RWPE1 (cell line): ENCODE measurements around the gene SNN.

Experiments used
- CTCF ChIA-PET: fragments of 350-600 bp; sonication (Branson Sonifier 250); formaldehyde crosslinking; extraction: SDS; loops from one replicate; lab custom pipeline; 2021; lab: Yijun Ruan, JAX
- POLR2A ChIA-PET: fragments of 400-600 bp; formaldehyde crosslinking; extraction: SDS; loops from one replicate; lab custom pipeline; 2020; ENCODE audit warnings: antibody characterized with exemption; ENCODE audit not compliant: low non-redundant PET; lab: Yijun Ruan, JAX
- DNase-seq: peaks from one replicate; pipeline ENCODE4 v3.0.0; 2012; ENCODE audit warnings: low spot score
- H3K27ac ChIP-seq: fragments of 450-650 bp; 2 replicates; pipeline ENCODE4 v1.5.1; 2017
- CTCF ChIP-seq: fragments of 450-650 bp; conservative IDR thresholded peaks from 2 replicates; pipeline ENCODE4 v1.5.1; 2017; ENCODE audit warnings: low read depth, mild to moderate bottlenecking

The SNN gene

GRCh38 chr16:11662582-11662981, 5.7 kb upstream of the SNN start:
- ChIA-PET POLR2A (no interaction called here), CTCF (interaction anchor here (0.5 kb wide), 1 partner anchor 21 kb away, joined by 5 read pairs; no protein-coding TSS in a partner anchor)
- H3K27ac ChIP-seq, result peak overlapping the region; percentile 8; the same call in 1 of the 2 replicates
- no peak for TF ChIP-seq CTCF
- no peak for DNase-seq

- no peak for TF ChIP-seq CTCF
- ChIA-PET POLR2A (no interaction called here), CTCF (no interaction called here)
- peak overlapping the region; percentile 82 for H3K27ac ChIP-seq
- no peak for DNase-seq
Observed at GRCh38 chr16:11665071-11665491, 3.2 kb upstream of the SNN start.

GRCh38 chr16:11666103-11667055, 1.9 kb upstream of the SNN start:
- peak overlapping the region; percentile 82 for H3K27ac ChIP-seq
- CTCF ChIA-PET, result interaction anchor here (0.6 kb wide), 1 partner anchor 622 kb away, joined by 3 read pairs; no protein-coding TSS in a partner anchor
- no peak for DNase-seq
- no peak for TF ChIP-seq CTCF
- POLR2A ChIA-PET, result no interaction called here

- DNase-seq, result no peak
- POLR2A ChIA-PET, result no interaction called here
- CTCF ChIA-PET, result interaction anchor here (0.6 to 0.7 kb wide), 2 partner anchors 554 to 623 kb away, joined by 3 read pairs; no protein-coding TSS in a partner anchor
- no peak for TF ChIP-seq CTCF
- H3K27ac ChIP-seq, result peak overlapping the region; percentile 82
Observed at GRCh38 chr16:11667221-11667823, 933 bp upstream of the SNN start.

- DNase-seq, result no peak
- CTCF ChIA-PET, result interaction anchor here (0.7 to 1.2 kb wide), 2 partner anchors 261 to 268 kb away, joined by 3 to 4 read pairs; no protein-coding TSS in a partner anchor
- no peak for TF ChIP-seq CTCF
- H3K27ac ChIP-seq, result peak overlapping the region; percentile 82
- POLR2A ChIA-PET, result no interaction called here
Observed at GRCh38 chr16:11668623-11669379, 546 bp downstream of the SNN start.
